GM12891 (cell line): ENCODE results near the gene ANKRD16.

Experiments used
- POLR2A ChIP-seq: IDR thresholded peaks from 2 replicates; pipeline ENCODE4 v1.6.1; 2011; ENCODE audit warnings: low read depth, low read length, control low read depth
- SPI1 ChIP-seq: IDR thresholded peaks from 2 replicates; pipeline ENCODE4 v1.6.1; 2011; ENCODE audit warnings: low read depth, low read length, control low read depth

DNA sequence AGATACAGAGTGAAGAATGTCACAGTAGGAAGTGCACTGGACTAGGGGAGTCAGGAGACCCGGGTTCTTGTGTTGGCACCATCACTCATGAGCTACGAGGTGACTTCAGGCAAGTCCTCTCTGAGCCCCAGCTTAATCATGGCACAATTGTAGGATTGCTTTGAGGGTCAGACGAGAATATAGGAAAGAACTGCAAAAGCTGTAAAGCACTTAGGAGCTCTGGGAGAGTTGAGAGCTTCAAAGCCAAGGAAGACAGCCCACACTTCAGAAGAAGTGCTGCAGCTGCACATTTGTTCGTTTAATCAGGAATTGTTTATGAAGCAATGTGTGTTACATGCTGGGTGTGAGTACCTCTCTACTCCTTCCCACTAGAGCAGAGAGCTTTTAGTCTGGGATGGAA lies 4.7 kb upstream of the ANKRD16 start:
- no peak for TF ChIP-seq POLR2A
- no peak for TF ChIP-seq SPI1
